ENCODE results near the gene USP33.
"Not testable (repeated sequence)": the region's sequence is repeated elsewhere in the genome, so short reads cannot be mapped to it uniquely, and the experiment has no call there.

Gene USP33

DNA sequence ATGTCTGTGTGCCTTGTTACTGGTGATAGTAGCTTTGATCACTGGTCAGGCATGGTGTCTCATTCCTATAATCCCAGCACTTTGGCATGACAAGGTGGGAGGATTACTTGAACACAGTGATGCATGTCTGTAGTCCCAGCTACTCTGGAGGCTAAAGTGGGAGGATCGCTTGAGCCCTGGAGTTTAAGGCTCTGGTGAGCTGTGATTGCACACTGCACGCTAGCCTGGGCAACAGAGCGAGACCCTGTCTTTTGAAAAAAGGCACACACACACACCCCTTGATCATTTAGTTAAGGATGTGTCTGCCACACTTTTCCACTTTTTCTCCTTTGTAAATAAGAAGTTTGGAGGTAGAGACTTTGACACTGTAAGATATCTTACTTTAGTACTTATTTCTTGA, 34.9 kb upstream of the USP33 start:
- no peak for DNase-seq (ENCODE audit: low spot score)
- no peak overlapping the region for H3K27ac ChIP-seq
- CTCF ChIA-PET = no interaction called here
- POLR2A ChIA-PET (ENCODE audit: low non-redundant PET) = no interaction called here
- TF ChIP-seq, protein P1, sequence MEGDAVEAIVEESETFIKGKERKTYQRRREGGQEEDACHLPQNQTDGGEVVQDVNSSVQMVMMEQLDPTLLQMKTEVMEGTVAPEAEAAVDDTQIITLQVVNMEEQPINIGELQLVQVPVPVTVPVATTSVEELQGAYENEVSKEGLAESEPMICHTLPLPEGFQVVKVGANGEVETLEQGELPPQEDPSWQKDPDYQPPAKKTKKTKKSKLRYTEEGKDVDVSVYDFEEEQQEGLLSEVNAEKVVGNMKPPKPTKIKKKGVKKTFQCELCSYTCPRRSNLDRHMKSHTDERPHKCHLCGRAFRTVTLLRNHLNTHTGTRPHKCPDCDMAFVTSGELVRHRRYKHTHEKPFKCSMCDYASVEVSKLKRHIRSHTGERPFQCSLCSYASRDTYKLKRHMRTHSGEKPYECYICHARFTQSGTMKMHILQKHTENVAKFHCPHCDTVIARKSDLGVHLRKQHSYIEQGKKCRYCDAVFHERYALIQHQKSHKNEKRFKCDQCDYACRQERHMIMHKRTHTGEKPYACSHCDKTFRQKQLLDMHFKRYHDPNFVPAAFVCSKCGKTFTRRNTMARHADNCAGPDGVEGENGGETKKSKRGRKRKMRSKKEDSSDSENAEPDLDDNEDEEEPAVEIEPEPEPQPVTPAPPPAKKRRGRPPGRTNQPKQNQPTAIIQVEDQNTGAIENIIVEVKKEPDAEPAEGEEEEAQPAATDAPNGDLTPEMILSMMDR (conservative IDR thresholded peaks at IDR 0.05; ENCODE audit: low read depth) = no peak

DNA sequence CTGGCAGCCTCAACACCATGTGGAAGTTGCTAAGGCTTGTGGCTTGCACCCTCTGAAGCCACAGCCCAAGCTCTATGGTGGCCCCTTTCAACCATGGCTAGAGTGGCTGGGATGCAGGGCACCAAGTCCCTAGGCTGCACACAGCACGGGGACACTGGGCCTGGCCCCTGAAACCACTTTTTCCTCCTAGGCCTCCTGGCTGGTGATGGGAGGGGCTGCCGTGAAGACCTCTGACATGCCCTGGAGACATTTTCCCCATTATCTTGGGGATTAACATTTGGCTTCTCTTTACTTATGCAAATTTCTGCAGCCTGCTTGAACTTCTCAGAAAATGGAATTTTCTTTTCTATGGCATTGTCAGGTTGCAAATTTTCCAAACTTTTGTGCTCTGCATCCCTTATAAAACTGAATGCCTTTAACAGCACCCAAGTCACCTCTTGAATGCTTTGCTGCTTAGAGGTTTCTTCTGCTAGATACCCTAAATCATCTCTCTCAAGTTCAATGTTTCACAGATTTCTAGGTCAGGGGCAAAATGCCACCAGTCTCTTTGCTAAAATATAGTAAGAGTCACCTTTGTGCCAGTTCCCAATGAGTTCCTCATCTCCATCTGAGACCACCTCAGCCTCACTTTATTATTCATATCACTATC, 26.6 kb upstream of the USP33 start:
- CTCF ChIA-PET = not testable (repeated sequence)

DNA sequence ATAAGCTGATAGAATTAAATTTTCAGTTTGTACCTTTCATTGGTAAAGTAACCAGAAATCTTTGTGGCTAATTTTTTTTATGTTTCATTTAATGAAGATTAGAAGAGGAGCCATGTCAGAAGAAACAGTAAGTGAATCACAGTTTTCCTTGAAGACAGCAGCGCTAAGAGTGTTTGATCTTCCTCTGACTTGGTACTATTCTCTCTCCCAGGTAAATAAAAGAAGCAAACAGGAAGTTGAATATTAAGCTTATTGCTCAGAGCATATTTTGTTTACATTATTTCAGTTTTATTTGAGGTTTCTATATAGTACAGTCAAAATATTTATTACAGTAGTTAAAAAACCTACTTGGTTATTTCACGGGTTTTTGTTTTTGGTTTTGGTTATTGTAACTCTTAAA, 23.5 kb upstream of the USP33 start:
- POLR2A ChIA-PET (ENCODE audit: low non-redundant PET) = no interaction called here
- TF ChIP-seq, protein P1 (conservative IDR thresholded peaks at IDR 0.05; ENCODE audit: low read depth) = no peak
- CTCF ChIA-PET = interaction anchor here (0.6 to 0.8 kb wide), 4 partner anchors 23 to 564 kb away, joined by 3 to 5 read pairs (median 3); partner anchors contain the start of gene PIGK
- DNase-seq (ENCODE audit: low spot score) = no peak
- no peak overlapping the region for H3K27ac ChIP-seq

More for the DNA sequence above, 26.6 kb upstream of the USP33 start:
- H3K27ac ChIP-seq; POLR2A ChIA-PET (ENCODE audit: low non-redundant PET); DNase-seq (ENCODE audit: low spot score): not testable (repeated sequence)

DNA sequence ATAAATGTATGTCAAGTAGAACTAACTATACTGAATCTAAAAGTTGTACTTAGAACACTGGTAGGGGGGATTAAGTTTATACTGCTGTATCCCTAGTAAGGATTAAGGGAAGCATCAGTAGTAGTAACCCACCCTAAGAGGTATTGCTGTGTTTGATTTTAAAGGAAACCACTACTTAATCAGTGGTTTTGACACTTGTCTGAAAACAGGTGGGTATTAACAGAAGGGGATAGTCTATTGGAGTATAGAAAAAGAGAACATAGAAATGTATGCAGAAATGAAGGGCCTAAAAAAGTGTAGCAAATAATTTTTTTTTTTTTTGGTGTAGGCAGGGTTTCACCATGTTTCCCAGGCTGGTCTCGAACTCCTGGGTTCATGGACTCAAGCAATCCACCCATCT, 22.0 kb upstream of the USP33 start:
- ChIA-PET CTCF (no interaction called here), POLR2A (ENCODE audit: low non-redundant PET) (no interaction called here)
- TF ChIP-seq, protein P1 (conservative IDR thresholded peaks at IDR 0.05; ENCODE audit: low read depth) = no peak
- H3K27ac ChIP-seq = no peak overlapping the region
- no peak for DNase-seq (ENCODE audit: low spot score)

DNA sequence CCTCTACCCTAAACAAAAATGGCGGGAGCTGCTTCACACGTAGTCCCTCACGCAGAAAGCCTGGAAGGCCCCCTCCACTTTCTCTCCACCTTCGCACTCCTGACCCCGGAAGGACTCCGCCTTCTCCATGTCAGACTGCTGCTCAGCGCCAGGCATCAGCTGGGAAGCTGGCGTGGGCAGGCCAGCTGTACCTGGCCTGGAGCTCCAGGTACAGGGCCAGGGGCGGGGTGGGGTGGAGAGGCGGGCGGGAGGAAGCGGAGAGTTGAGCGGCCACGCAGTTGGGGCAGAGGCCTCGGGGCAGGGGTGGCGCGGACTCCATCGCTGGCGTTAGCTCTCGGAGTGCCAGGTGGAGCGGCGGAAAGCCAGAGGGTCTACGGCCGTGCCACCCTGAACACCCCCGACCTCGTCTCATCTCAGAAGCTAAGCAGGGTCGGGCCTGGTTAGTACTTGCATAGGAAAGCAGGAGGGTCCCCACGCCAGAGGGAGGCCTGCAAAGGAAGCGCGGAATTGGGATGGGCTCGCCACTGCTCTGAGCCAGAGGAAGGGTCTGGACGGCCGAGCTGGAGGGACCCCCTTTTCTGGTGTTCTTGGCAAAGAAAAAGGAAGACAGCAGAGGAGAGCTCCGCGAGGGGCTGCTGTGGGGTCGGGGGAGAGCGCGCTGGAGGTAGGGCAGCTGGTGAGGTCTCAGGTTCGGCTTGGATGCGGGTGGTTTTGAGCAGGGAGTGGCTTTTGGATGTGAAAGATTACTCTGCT, 20.1 kb upstream of the USP33 start, which contains the start of gene MIGA1:
MIGA1 (plus strand) TSS at position 121 of the 753 bp plus-strand sequence. CDS start 3,604 bp downstream, outside the sequence.
- ChIA-PET CTCF (interaction anchor here (0.5 to 0.8 kb wide), 2 partner anchors 92 to 193 kb away, joined by 3 read pairs; no protein-coding TSS in a partner anchor), POLR2A (ENCODE audit: low non-redundant PET) (no interaction called here)
- DNase-seq (ENCODE audit: low spot score) = peak; percentile 86
- TF ChIP-seq, protein P1 (conservative IDR thresholded peaks at IDR 0.05; ENCODE audit: low read depth) = no peak
- peak within 1 kb of the TSS; percentile 73 for H3K27ac ChIP-seq

DNA sequence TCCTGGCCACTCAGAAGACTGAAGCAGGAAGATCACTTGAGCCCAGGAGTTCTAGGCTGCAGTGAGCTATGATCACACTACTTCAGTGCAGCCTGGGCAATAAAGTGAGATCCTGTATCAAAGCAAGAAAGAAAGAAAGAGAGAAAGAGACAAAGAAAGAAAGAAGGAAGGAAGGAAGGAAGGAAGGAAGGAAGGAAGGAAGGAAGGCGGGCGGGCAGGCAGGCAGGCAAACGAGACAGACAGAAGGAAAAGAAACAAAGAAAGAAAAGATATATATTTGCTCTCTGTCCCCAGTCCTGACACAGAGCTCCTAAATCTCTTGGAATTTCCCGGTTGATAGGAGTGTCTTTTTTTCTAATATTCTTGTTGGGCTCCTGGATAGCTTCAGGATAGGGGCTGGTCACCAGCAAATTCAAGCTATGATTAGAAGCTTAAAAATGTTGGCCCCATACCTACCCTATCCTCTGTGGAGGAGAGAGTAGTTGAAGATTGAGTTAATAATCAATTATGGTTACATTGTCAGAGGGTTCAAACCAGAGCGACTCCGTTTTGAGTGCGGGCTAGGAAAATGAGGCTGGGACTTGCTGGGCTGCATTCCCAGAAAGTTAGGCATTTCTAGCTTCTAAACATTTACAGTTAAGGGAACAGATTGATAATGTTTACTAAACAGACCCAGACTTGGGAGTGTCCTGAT, 16.5 kb upstream of the USP33 start:
- TF ChIP-seq, protein P1 (conservative IDR thresholded peaks at IDR 0.05; ENCODE audit: low read depth) = no peak
- no peak for DNase-seq (ENCODE audit: low spot score)
- H3K27ac ChIP-seq = no peak overlapping the region
- POLR2A ChIA-PET (ENCODE audit: low non-redundant PET) = no interaction called here
- CTCF ChIA-PET = no interaction called here

Measured in RWPE1 (cell line).